Panc1 (cell line): ENCODE data around the gene TMEM238L. TPM values are rescaled to one million over a fixed set of nuclear protein-coding genes. Genes with fewer than 3 reads are reported as not detected.

ENCODE experiments used
- ATAC-seq: fragments of 200-7000 bp; cut with Tn5 transposase; 2 replicates; pipeline ENCODE4 v1.9.1; 2020; ENCODE audit warnings: mild to moderate bottlenecking, moderate library complexity
- BruUV-seq: library from RNA; stranded (reverse); fragments of 400-500 nt; replicated peaks from 2 replicates; lab custom pipeline; 2021; lab: Mats Ljungman, UMichigan
- CTCF ChIA-PET: fragments of 300-600 bp; sonication (Branson Sonifier 250); formaldehyde crosslinking; loops from one replicate; lab custom pipeline; 2022; ENCODE audit warnings: antibody characterized with exemption; lab: Charles Lee
- POLR2A ChIA-PET: fragments of 300-600 bp; sonication (Branson Sonifier 250); formaldehyde crosslinking; loops from one replicate; lab custom pipeline; 2022; ENCODE audit warnings: antibody characterized with exemption; lab: Charles Lee
- DNase-seq: peaks from one replicate; pipeline ENCODE4 v3.0.0-alpha.2; 2010; ENCODE audit warnings: low read depth, low spot score
- H3K27ac ChIP-seq: 2 replicates; pipeline ENCODE4 v1.5.1; 2011; ENCODE audit warnings: mild to moderate bottlenecking, low read length, inconsistent platforms
- H3K27me3 ChIP-seq: fragments of 200-500 bp; sonication (Bioruptor generic); 2 replicates; pipeline ENCODE4 v1.6.0; 2014; ENCODE audit warnings: low read length, inconsistent platforms; ENCODE audit not compliant: control insufficient read depth, insufficient read depth
- H3K36me3 ChIP-seq: fragments of 200-500 bp; sonication (Bioruptor generic); 2 replicates; pipeline ENCODE4 v1.5.1; 2014; ENCODE audit warnings: inconsistent platforms, mild to moderate bottlenecking, low read length, moderate library complexity; ENCODE audit not compliant: control insufficient read depth, insufficient read depth
- H3K4me1 ChIP-seq: 2 replicates; pipeline ENCODE4 v1.5.1; 2011; ENCODE audit warnings: inconsistent platforms, mild to moderate bottlenecking, low read length, moderate library complexity; ENCODE audit not compliant: control insufficient read depth, insufficient read depth
- H3K4me3 ChIP-seq, 2 experiments: 2 replicates each; pipeline ENCODE4 v1.5.1; 2011 to 2012; ENCODE audit warnings: low read depth in 2 of 2, low read length in 2 of 2, mild to moderate bottlenecking in 2 of 2, inconsistent platforms in 1 of 2, moderate library complexity in 1 of 2
- H3K9me3 ChIP-seq: fragments of 200-500 bp; sonication (Bioruptor generic); 2 replicates; pipeline ENCODE4 v1.5.1; 2014; ENCODE audit warnings: low read depth, mild to moderate bottlenecking, inconsistent platforms, low read length, moderate library complexity; ENCODE audit not compliant: control insufficient read depth, insufficient read depth
- CTCF ChIP-seq: fragments of 450-650 bp; IDR thresholded peaks from 2 replicates; pipeline ENCODE4 v1.5.1; 2017; ENCODE audit warnings: mild to moderate bottlenecking
- POLR2AphosphoS5 ChIP-seq: IDR thresholded peaks from 2 replicates; pipeline ENCODE4 v1.6.1; 2012; ENCODE audit warnings: mild to moderate bottlenecking, low read depth, low read length, moderate library complexity
- REST ChIP-seq, 2 experiments: IDR thresholded peaks; 2 replicates each; pipeline ENCODE4 v1.6.1; 2011 to 2012; ENCODE audit warnings: low read depth in 2 of 2, control low read depth in 1 of 2, low read length in 1 of 2, mild to moderate bottlenecking in 1 of 2, moderate library complexity in 1 of 2; ENCODE audit not compliant: insufficient read depth in 1 of 2
- SIN3A ChIP-seq: IDR thresholded peaks from 2 replicates; pipeline ENCODE4 v1.6.1; 2012; ENCODE audit warnings: low read depth, mild to moderate bottlenecking, low read length, moderate library complexity, borderline replicate concordance; ENCODE audit not compliant: insufficient read depth
- TCF7L2 ChIP-seq: IDR thresholded peaks from 2 replicates; pipeline ENCODE4 v1.6.1; 2011; ENCODE audit warnings: mild to moderate bottlenecking, low read depth, low read length, inconsistent platforms
- in situ Hi-C: cut with HindIII; loops from 2 replicates; pipeline ENCODE4 v1.10.0; 2016; ENCODE audit warnings: low sequenced_read_pairs, low pct_unique_long_range_greater_than_20kb
- intact Hi-C: fragments of 100-400 bp; cut with micrococcal nuclease; formaldehyde crosslinking; loops from one replicate; pipeline ENCODE4 v1.10.0; 2022; ENCODE audit not compliant: unreplicated experiment
- total RNA-seq: library from RNA; stranded (reverse); gene quantifications from one replicate; pipeline ENCODE4 v1.2.1, GENCODE V29; 2021; ENCODE audit not compliant: unreplicated experiment

Gene TMEM238L
- total RNA-seq, 1 experiment from 2014 or later: not detected

- no peaks in the 10 kb centered on the region for H3K9me3 ChIP-seq
- ChIA-PET POLR2A (no interaction called here), CTCF (no interaction called here)
- H3K27me3 ChIP-seq: no peaks in the 10 kb centered on the region
- no peak for TF ChIP-seq TCF7L2
- TF ChIP-seq POLR2AphosphoS5: no peak
- TF ChIP-seq REST (IDR thresholded peaks at IDR 0.05; ENCODE audit: insufficient read depth in 1 of 2, low read depth in 2 of 2, low read length in 1 of 2): no peak
- no peak for TF ChIP-seq CTCF
- TF ChIP-seq SIN3A: no peak
- in situ Hi-C loops: no loop called here
- BruUV-seq: no TSS peak
- intact Hi-C loops: no loop called here
- no peak overlapping the region for H3K4me3 ChIP-seq
- DNase-seq (no peak), ATAC-seq (no peak)
- H3K4me1 ChIP-seq: no peaks in the 10 kb centered on the region
- no peak overlapping the region for H3K27ac ChIP-seq
- no peaks in the 10 kb centered on the region for H3K36me3 ChIP-seq
Measured at GRCh38 chr17:10836145-10836544, 32.2 kb upstream of the TMEM238L start.

GRCh38 chr17:10831696-10832095, 27.8 kb upstream of the TMEM238L start:
- Histone ChIP-seq H3K27me3 (no peaks in the 10 kb centered on the region), H3K4me3 (no peak overlapping the region), H3K27ac (no peak overlapping the region), H3K9me3 (no peaks in the 10 kb centered on the region), H3K4me1 (no peaks in the 10 kb centered on the region), H3K36me3 (no peaks in the 10 kb centered on the region)
- BruUV-seq: no TSS peak
- POLR2A ChIA-PET: no interaction called here
- CTCF ChIA-PET: no interaction called here
- in situ Hi-C loops: no loop called here
- DNase-seq (no peak), ATAC-seq (no peak)
- intact Hi-C loops: no loop called here
- TF ChIP-seq TCF7L2 (no peak), CTCF (no peak), REST (IDR thresholded peaks at IDR 0.05; ENCODE audit: insufficient read depth in 1 of 2, low read depth in 2 of 2, low read length in 1 of 2) (no peak), POLR2AphosphoS5 (no peak), SIN3A (no peak)
